ENCODE measurements around the gene TGFBR3.

The TGFBR3 gene

GRCh38 chr1:91707114-91707889 is 178.6 kb downstream of the TGFBR3 start:
- no peak for DNase-seq

GRCh38 chr1:91706140-91706957 is 179.6 kb downstream of the TGFBR3 start:
- no peak for DNase-seq

- no peak for DNase-seq
These were observed 181.2 kb downstream of the TGFBR3 start for GRCh38 chr1:91704746-91705145.

GRCh38 chr1:91703095-91703494 is 182.9 kb downstream of the TGFBR3 start:
- no peak for DNase-seq

- DNase-seq = no peak
These were observed 184.5 kb downstream of the TGFBR3 start for GRCh38 chr1:91701472-91701869.

GRCh38 chr1:91700771-91701471 is 185.0 kb downstream of the TGFBR3 start:
- no peak for DNase-seq

- DNase-seq = no peak
These were observed 185.6 kb downstream of the TGFBR3 start for GRCh38 chr1:91700332-91700731.

GRCh38 chr1:91699339-91699974 is 186.5 kb downstream of the TGFBR3 start:
- no peak for DNase-seq

- peak; percentile 14 for DNase-seq
These were observed 188.1 kb downstream of the TGFBR3 start for GRCh38 chr1:91697861-91698260.

GRCh38 chr1:91697416-91697815 is 188.5 kb downstream of the TGFBR3 start:
- peak; percentile 19 for DNase-seq

GRCh38 chr1:91696321-91696720 is 189.6 kb downstream of the TGFBR3 start:
- DNase-seq = no peak

- DNase-seq = no peak
These were observed 192.4 kb downstream of the TGFBR3 start for GRCh38 chr1:91693557-91693956.

- no peak for DNase-seq
These were observed 194.4 kb downstream of the TGFBR3 start for GRCh38 chr1:91691525-91691924.

- DNase-seq = no peak
These were observed 196.1 kb downstream of the TGFBR3 start for GRCh38 chr1:91689641-91690481.

GRCh38 chr1:91687452-91687851 is 198.5 kb downstream of the TGFBR3 start:
- no peak for DNase-seq

GRCh38 chr1:91685994-91686393 is 200.0 kb downstream of the TGFBR3 start:
- DNase-seq = no peak

- DNase-seq = peak; percentile 24
These were observed 201.3 kb downstream of the TGFBR3 start for GRCh38 chr1:91684481-91685196.

GRCh38 chr1:91683598-91683951 is 202.4 kb downstream of the TGFBR3 start:
- no peak for DNase-seq

- no peak for DNase-seq
These were observed 202.9 kb downstream of the TGFBR3 start for GRCh38 chr1:91682882-91683597.

- no peak for DNase-seq
These were observed 205.3 kb downstream of the TGFBR3 start for GRCh38 chr1:91680556-91681155.
